GM23338 (cell line): ENCODE results near the gene KRT31. TPM values are rescaled to one million over a fixed set of nuclear protein-coding genes. Genes with fewer than 3 reads are reported as not detected.

Experiments
- ATAC-seq: fragments of 200-7000 bp; cut with Tn5 transposase; 3 replicates; pipeline ENCODE4 v1.9.1; 2020
- DNase-seq: peaks from one replicate; pipeline ENCODE4 v3.0.0-alpha.2; 2015; ENCODE audit warnings: low spot score
- H2AFZ ChIP-seq: fragments of 200-600 bp; sonication (generic); 2 replicates; pipeline ENCODE4 v1.8.0; 2016; ENCODE audit warnings: antibody characterized with exemption, mild to moderate bottlenecking, moderate library complexity
- H3F3A ChIP-seq: fragments of 200-600 bp; sonication (generic); replicated peaks from 2 replicates; pipeline ENCODE4 v1.8.0; 2017; ENCODE audit warnings: antibody characterized with exemption, mixed run types, low read depth
- H3K27ac ChIP-seq: fragments of 200-600 bp; sonication (generic); 2 replicates; pipeline ENCODE4 v1.6.1; 2016; ENCODE audit warnings: low read depth
- H3K27me3 ChIP-seq: fragments of 200-600 bp; sonication (generic); 2 replicates; pipeline ENCODE4 v1.8.0; 2016; ENCODE audit warnings: mild to moderate bottlenecking, mixed run types, moderate library complexity; ENCODE audit not compliant: insufficient read depth
- H3K36me3 ChIP-seq: fragments of 200-600 bp; sonication (generic); 2 replicates; pipeline ENCODE4 v1.8.0; 2016; ENCODE audit warnings: mild to moderate bottlenecking; ENCODE audit not compliant: insufficient read depth
- H3K4me1 ChIP-seq: fragments of 200-600 bp; sonication (generic); 2 replicates; pipeline ENCODE4 v1.8.0; 2016; ENCODE audit warnings: mild to moderate bottlenecking, moderate library complexity; ENCODE audit not compliant: insufficient read depth
- H3K4me2 ChIP-seq: fragments of 200-600 bp; sonication (generic); 2 replicates; pipeline ENCODE4 v1.7.1; 2017; ENCODE audit warnings: mixed run types
- H3K4me3 ChIP-seq: fragments of 200-600 bp; sonication (generic); 2 replicates; pipeline ENCODE4 v1.6.1; 2016; ENCODE audit warnings: mixed run types
- H3K79me2 ChIP-seq: fragments of 200-600 bp; sonication (generic); replicated peaks from 2 replicates; pipeline ENCODE4 v1.8.0; 2017; ENCODE audit warnings: mild to moderate bottlenecking; ENCODE audit not compliant: insufficient read depth
- H3K9me2 ChIP-seq: fragments of 200-600 bp; sonication (generic); 2 replicates; pipeline ENCODE4 v1.8.0; 2017; ENCODE audit not compliant: insufficient read depth
- H4K20me1 ChIP-seq: fragments of 200-600 bp; sonication (generic); replicated peaks from 2 replicates; pipeline ENCODE4 v1.8.0; 2017; ENCODE audit warnings: mild to moderate bottlenecking; ENCODE audit not compliant: insufficient read depth
- H3K27ac Mint-ChIP-seq: 2 replicates; pipeline ENCODE4 v1.8.0; 2020; ENCODE audit warnings: inconsistent platforms, mild to moderate bottlenecking, moderate library complexity, mixed read lengths
- H3K27me3 Mint-ChIP-seq: 3 replicates; pipeline ENCODE4 v1.8.0; 2022; ENCODE audit warnings: low read depth, mild to moderate bottlenecking, moderate library complexity, mixed read lengths, inconsistent platforms; ENCODE audit not compliant: insufficient read depth, poor library complexity
- H3K36me3 Mint-ChIP-seq: 3 replicates; pipeline ENCODE4 v1.8.0; 2021; ENCODE audit warnings: low read depth, mild to moderate bottlenecking, inconsistent platforms, moderate library complexity, mixed read lengths
- H3K4me1 Mint-ChIP-seq: 3 replicates; pipeline ENCODE4 v1.8.0; 2020; ENCODE audit warnings: mild to moderate bottlenecking, inconsistent platforms, mixed read lengths
- H3K4me3 Mint-ChIP-seq: 3 replicates; pipeline ENCODE4 v1.8.0; 2021; ENCODE audit warnings: moderate library complexity, mild to moderate bottlenecking, inconsistent platforms, mixed read lengths
- H3K9me3 Mint-ChIP-seq: 3 replicates; pipeline ENCODE4 v1.8.0; 2020; ENCODE audit warnings: moderate library complexity, mild to moderate bottlenecking, inconsistent platforms, mixed read lengths
- CREB1 ChIP-seq: fragments of 250-450 bp; sonication (Bioruptor Pico); IDR thresholded peaks from 2 replicates; pipeline ENCODE4 v1.5.0; 2020; ENCODE audit warnings: low read depth, mild to moderate bottlenecking, moderate library complexity
- EZH2 ChIP-seq: fragments of 200-600 bp; sonication (generic); IDR thresholded peaks from one replicate; pipeline ENCODE4 v1.8.0; 2017; ENCODE audit warnings: antibody characterized with exemption, mild to moderate bottlenecking, low read depth; ENCODE audit not compliant: unreplicated experiment
- EZH2phosphoT487 ChIP-seq: fragments of 200-600 bp; sonication (generic); IDR thresholded peaks from one replicate; pipeline ENCODE4 v1.8.1; 2018; ENCODE audit warnings: antibody characterized with exemption; ENCODE audit not compliant: unreplicated experiment
- JUNB ChIP-seq: IDR thresholded peaks from one replicate; pipeline ENCODE4 v1.6.1; 2016; ENCODE audit warnings: antibody characterized with exemption; ENCODE audit not compliant: unreplicated experiment
- NANOG ChIP-seq: IDR thresholded peaks from 2 replicates; pipeline ENCODE4 v1.6.1; 2016; ENCODE audit warnings: antibody characterized with exemption, borderline replicate concordance
- POLR2AphosphoS5 ChIP-seq: IDR thresholded peaks from 2 replicates; pipeline ENCODE4 v1.6.1; 2016; ENCODE audit warnings: antibody characterized with exemption, low read depth
- STAT1 ChIP-seq: IDR thresholded peaks from one replicate; pipeline ENCODE4 v1.6.1; 2016; ENCODE audit warnings: antibody characterized with exemption; ENCODE audit not compliant: unreplicated experiment
- ZNF114 ChIP-seq: fragments of 250-450 bp; sonication (Bioruptor Pico); IDR thresholded peaks from 2 replicates; pipeline ENCODE4 v1.5.0; 2020; ENCODE audit warnings: mild to moderate bottlenecking, moderate library complexity
- ZNF331 ChIP-seq: fragments of 250-450 bp; sonication (Bioruptor Pico); IDR thresholded peaks from 2 replicates; pipeline ENCODE4 v1.5.0; 2020; ENCODE audit warnings: low read depth, mild to moderate bottlenecking, moderate library complexity
- polyA plus RNA-seq: library from polyadenylated mRNA; unstranded; fragments of >200 nt; fragmentation: Nextera tagmentation; extraction: Ambion mirVana; gene quantifications from 2 replicates; pipeline ENCODE4 v1.2.1, GENCODE V29; 2016
- total RNA-seq: library from RNA; depleted of rRNA; stranded (reverse); fragments of >200 nt; shearing (Covaris generic); gene quantifications from 2 replicates; pipeline ENCODE4 v1.2.3, GENCODE V29; 2014
- TF ChIP-seq, protein P1 (sequence below): IDR thresholded peaks from one replicate; pipeline ENCODE4 v1.6.1; 2018; ENCODE audit warnings: antibody characterized with exemption; ENCODE audit not compliant: unreplicated experiment
- TF ChIP-seq, protein P2 (sequence below), 2 experiments: fragments of 200-600 bp in 1 of 2; sonication (generic) in 1 of 2; conservative IDR thresholded peaks; 2 replicates each; pipeline versions ENCODE4 v1.5.1 to v1.6.1; 2016 to 2017; ENCODE audit warnings: antibody characterized with exemption in 2 of 2, low read depth in 2 of 2, mild to moderate bottlenecking in 2 of 2, moderate library complexity in 1 of 2
- TF ChIP-seq, protein P3 (sequence below): IDR thresholded peaks from 2 replicates; pipeline ENCODE4 v1.6.1; 2016; ENCODE audit warnings: antibody characterized with exemption
- TF ChIP-seq, protein P4 (sequence below): fragments of 250-450 bp; sonication (Bioruptor Pico); IDR thresholded peaks from 2 replicates; pipeline ENCODE4 v1.5.0; 2020; ENCODE audit warnings: mild to moderate bottlenecking, moderate library complexity

KRT31 gene
- total and polyA plus RNA-seq, 2 experiments from 2014 or later: not detected

DNA sequence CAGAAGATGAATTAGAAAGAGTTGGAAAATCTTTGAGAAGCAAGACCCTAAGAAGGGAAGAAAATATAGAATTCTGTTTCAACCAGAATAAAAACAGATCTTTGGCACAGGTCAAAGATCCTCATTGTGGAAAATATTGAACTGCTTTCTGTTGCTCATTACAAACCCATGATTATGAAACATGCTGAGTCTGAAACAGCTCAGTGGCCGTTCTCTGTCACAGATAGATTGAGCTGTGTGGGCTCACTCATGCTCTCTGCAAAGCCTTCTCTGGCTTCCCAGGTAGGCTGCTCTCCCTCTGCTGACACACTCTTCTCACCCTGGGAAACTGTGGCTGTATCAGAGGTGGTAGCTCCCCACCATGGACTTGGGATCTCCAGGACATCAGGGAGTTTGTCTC, 46.8 kb upstream of the KRT31 start:
- Mint-ChIP-seq H3K27me3 (peaks cover 2% of the 10 kb centered on the region), H3K4me3 (no peak overlapping the region), H3K27ac (no peak overlapping the region), H3K36me3 (no peaks in the 10 kb centered on the region), H3K4me1 (no peaks in the 10 kb centered on the region), H3K9me3 (peaks cover 4% of the 10 kb centered on the region; the same call in 2 of the 3 replicates)
- H3K27me3 ChIP-seq: no peaks in the 10 kb centered on the region
- no peaks in the 10 kb centered on the region for H3K4me1 ChIP-seq
- no peak for DNase-seq
- H3K36me3 ChIP-seq: no peaks in the 10 kb centered on the region
- H3K4me3 ChIP-seq: no peak overlapping the region
- H3K9me2 ChIP-seq: 0 out of 2 replicates have a peak, but pooled peaks cover 11% of the 10 kb centered on the region
- H4K20me1 ChIP-seq: no peaks in the 10 kb centered on the region
- no peak overlapping the region for H2AFZ ChIP-seq
- no peak overlapping the region for H3K27ac ChIP-seq
- no peaks in the 10 kb centered on the region for H3K79me2 ChIP-seq
- no peaks in the 10 kb centered on the region for H3F3A ChIP-seq
- TF ChIP-seq CREB1 (no peak), EZH2 (no peak), NANOG (no peak), STAT1 (no peak), EZH2phosphoT487 (no peak), ZNF331 (CRISPR knock-in tag) (no peak), POLR2AphosphoS5 (no peak), ZNF114 (CRISPR knock-in tag) (no peak), JUNB (no peak)
- TF ChIP-seq, protein P1, sequence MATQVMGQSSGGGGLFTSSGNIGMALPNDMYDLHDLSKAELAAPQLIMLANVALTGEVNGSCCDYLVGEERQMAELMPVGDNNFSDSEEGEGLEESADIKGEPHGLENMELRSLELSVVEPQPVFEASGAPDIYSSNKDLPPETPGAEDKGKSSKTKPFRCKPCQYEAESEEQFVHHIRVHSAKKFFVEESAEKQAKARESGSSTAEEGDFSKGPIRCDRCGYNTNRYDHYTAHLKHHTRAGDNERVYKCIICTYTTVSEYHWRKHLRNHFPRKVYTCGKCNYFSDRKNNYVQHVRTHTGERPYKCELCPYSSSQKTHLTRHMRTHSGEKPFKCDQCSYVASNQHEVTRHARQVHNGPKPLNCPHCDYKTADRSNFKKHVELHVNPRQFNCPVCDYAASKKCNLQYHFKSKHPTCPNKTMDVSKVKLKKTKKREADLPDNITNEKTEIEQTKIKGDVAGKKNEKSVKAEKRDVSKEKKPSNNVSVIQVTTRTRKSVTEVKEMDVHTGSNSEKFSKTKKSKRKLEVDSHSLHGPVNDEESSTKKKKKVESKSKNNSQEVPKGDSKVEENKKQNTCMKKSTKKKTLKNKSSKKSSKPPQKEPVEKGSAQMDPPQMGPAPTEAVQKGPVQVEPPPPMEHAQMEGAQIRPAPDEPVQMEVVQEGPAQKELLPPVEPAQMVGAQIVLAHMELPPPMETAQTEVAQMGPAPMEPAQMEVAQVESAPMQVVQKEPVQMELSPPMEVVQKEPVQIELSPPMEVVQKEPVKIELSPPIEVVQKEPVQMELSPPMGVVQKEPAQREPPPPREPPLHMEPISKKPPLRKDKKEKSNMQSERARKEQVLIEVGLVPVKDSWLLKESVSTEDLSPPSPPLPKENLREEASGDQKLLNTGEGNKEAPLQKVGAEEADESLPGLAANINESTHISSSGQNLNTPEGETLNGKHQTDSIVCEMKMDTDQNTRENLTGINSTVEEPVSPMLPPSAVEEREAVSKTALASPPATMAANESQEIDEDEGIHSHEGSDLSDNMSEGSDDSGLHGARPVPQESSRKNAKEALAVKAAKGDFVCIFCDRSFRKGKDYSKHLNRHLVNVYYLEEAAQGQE: no peak
- TF ChIP-seq, protein P2, sequence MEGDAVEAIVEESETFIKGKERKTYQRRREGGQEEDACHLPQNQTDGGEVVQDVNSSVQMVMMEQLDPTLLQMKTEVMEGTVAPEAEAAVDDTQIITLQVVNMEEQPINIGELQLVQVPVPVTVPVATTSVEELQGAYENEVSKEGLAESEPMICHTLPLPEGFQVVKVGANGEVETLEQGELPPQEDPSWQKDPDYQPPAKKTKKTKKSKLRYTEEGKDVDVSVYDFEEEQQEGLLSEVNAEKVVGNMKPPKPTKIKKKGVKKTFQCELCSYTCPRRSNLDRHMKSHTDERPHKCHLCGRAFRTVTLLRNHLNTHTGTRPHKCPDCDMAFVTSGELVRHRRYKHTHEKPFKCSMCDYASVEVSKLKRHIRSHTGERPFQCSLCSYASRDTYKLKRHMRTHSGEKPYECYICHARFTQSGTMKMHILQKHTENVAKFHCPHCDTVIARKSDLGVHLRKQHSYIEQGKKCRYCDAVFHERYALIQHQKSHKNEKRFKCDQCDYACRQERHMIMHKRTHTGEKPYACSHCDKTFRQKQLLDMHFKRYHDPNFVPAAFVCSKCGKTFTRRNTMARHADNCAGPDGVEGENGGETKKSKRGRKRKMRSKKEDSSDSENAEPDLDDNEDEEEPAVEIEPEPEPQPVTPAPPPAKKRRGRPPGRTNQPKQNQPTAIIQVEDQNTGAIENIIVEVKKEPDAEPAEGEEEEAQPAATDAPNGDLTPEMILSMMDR (conservative IDR thresholded peaks at IDR 0.05; ENCODE audit: low read depth in 2 of 2): no peak
- TF ChIP-seq, protein P3, sequence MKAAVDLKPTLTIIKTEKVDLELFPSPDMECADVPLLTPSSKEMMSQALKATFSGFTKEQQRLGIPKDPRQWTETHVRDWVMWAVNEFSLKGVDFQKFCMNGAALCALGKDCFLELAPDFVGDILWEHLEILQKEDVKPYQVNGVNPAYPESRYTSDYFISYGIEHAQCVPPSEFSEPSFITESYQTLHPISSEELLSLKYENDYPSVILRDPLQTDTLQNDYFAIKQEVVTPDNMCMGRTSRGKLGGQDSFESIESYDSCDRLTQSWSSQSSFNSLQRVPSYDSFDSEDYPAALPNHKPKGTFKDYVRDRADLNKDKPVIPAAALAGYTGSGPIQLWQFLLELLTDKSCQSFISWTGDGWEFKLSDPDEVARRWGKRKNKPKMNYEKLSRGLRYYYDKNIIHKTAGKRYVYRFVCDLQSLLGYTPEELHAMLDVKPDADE: no peak
- TF ChIP-seq, protein P4, sequence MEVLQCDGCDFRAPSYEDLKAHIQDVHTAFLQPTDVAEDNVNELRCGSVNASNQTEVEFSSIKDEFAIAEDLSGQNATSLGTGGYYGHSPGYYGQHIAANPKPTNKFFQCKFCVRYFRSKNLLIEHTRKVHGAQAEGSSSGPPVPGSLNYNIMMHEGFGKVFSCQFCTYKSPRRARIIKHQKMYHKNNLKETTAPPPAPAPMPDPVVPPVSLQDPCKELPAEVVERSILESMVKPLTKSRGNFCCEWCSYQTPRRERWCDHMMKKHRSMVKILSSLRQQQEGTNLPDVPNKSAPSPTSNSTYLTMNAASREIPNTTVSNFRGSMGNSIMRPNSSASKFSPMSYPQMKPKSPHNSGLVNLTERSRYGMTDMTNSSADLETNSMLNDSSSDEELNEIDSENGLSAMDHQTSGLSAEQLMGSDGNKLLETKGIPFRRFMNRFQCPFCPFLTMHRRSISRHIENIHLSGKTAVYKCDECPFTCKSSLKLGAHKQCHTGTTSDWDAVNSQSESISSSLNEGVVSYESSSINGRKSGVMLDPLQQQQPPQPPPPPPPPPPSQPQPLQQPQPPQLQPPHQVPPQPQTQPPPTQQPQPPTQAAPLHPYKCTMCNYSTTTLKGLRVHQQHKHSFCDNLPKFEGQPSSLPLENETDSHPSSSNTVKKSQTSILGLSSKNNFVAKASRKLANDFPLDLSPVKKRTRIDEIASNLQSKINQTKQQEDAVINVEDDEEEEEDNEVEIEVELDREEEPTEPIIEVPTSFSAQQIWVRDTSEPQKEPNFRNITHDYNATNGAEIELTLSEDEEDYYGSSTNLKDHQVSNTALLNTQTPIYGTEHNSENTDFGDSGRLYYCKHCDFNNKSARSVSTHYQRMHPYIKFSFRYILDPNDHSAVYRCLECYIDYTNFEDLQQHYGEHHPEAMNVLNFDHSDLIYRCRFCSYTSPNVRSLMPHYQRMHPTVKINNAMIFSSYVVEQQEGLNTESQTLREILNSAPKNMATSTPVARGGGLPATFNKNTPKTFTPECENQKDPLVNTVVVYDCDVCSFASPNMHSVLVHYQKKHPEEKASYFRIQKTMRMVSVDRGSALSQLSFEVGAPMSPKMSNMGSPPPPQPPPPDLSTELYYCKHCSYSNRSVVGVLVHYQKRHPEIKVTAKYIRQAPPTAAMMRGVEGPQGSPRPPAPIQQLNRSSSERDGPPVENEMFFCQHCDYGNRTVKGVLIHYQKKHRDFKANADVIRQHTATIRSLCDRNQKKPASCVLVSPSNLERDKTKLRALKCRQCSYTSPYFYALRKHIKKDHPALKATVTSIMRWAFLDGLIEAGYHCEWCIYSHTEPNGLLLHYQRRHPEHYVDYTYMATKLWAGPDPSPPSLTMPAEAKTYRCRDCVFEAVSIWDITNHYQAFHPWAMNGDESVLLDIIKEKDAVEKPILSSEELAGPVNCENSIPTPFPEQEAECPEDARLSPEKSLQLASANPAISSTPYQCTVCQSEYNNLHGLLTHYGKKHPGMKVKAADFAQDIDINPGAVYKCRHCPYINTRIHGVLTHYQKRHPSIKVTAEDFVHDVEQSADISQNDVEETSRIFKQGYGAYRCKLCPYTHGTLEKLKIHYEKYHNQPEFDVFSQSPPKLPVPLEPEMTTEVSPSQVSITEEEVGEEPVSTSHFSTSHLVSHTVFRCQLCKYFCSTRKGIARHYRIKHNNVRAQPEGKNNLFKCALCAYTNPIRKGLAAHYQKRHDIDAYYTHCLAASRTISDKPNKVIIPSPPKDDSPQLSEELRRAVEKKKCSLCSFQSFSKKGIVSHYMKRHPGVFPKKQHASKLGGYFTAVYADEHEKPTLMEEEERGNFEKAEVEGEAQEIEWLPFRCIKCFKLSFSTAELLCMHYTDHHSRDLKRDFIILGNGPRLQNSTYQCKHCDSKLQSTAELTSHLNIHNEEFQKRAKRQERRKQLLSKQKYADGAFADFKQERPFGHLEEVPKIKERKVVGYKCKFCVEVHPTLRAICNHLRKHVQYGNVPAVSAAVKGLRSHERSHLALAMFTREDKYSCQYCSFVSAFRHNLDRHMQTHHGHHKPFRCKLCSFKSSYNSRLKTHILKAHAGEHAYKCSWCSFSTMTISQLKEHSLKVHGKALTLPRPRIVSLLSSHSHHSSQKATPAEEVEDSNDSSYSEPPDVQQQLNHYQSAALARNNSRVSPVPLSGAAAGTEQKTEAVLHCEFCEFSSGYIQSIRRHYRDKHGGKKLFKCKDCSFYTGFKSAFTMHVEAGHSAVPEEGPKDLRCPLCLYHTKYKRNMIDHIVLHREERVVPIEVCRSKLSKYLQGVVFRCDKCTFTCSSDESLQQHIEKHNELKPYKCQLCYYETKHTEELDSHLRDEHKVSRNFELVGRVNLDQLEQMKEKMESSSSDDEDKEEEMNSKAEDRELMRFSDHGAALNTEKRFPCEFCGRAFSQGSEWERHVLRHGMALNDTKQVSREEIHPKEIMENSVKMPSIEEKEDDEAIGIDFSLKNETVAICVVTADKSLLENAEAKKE (CRISPR knock-in tag): no peak
- ATAC-seq: no peak
- no peak overlapping the region for H3K4me2 ChIP-seq
